ENCODE results near the gene CNTN2.

The CNTN2 gene, protein sequence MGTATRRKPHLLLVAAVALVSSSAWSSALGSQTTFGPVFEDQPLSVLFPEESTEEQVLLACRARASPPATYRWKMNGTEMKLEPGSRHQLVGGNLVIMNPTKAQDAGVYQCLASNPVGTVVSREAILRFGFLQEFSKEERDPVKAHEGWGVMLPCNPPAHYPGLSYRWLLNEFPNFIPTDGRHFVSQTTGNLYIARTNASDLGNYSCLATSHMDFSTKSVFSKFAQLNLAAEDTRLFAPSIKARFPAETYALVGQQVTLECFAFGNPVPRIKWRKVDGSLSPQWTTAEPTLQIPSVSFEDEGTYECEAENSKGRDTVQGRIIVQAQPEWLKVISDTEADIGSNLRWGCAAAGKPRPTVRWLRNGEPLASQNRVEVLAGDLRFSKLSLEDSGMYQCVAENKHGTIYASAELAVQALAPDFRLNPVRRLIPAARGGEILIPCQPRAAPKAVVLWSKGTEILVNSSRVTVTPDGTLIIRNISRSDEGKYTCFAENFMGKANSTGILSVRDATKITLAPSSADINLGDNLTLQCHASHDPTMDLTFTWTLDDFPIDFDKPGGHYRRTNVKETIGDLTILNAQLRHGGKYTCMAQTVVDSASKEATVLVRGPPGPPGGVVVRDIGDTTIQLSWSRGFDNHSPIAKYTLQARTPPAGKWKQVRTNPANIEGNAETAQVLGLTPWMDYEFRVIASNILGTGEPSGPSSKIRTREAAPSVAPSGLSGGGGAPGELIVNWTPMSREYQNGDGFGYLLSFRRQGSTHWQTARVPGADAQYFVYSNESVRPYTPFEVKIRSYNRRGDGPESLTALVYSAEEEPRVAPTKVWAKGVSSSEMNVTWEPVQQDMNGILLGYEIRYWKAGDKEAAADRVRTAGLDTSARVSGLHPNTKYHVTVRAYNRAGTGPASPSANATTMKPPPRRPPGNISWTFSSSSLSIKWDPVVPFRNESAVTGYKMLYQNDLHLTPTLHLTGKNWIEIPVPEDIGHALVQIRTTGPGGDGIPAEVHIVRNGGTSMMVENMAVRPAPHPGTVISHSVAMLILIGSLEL

DNA sequence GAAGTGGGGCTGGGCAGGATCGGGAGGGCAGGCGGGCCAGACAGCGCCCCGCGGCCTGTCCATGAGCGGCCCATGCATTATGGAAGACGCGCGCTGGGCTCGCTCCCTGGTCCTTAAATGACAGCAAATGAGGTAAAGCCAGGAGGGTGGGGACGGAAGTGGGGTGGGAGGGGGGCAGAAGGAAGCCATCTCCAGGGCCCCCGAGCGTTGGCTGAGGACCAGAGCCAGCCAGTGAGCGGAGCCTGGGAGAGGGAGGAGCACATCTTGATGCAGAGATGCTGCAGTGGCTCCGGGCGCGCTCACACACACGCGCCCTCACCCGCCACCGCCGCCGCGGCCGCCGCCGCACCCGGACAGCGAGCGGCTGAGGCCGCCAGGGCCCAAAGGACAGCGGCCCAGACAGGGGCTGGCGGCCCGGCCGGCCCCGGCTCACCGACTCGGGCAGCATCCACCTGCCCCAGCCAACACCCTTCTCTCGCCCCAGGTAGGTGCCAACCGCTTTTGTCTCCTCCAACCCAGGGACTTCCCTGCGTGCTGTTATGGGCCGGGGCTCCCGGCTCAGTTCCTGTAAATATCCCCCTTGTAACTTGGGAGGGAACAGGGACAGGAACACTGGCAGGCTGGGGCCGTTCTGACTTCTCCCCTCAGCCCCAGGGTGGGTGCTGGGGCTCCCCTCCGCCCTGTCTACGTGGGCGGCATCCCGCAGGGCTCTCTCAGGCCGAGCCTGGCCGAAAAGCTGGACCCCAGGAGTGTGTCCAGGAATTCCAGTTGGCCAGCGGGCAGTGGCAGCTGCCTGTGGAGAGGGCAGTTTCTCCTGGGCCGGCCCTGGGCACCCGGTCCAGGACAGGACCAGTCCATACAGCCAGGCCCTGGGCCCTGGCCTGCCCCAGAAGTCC, at the start of gene CNTN2:
Gene CNTN2, plus strand, starts transcription at position 302 of the 896 bp plus-strand sequence. CDS start 9,974 bp downstream, outside the sequence.
- no peak within 1 kb of the TSS for H3K4me3 Mint-ChIP-seq
- H3K4me1 Mint-ChIP-seq (ENCODE audit: low read depth), result no peaks in the 10 kb centered on the region
- peaks cover 56% of the 10 kb centered on the region for H3K27me3 Mint-ChIP-seq (ENCODE audit: low read depth)
- no peaks in the 10 kb centered on the region for H3K9me3 Mint-ChIP-seq
- no peaks in the 10 kb centered on the region for H3K36me3 Mint-ChIP-seq (ENCODE audit: low read depth)
- no peak within 1 kb of the TSS for H3K27ac Mint-ChIP-seq

DNA sequence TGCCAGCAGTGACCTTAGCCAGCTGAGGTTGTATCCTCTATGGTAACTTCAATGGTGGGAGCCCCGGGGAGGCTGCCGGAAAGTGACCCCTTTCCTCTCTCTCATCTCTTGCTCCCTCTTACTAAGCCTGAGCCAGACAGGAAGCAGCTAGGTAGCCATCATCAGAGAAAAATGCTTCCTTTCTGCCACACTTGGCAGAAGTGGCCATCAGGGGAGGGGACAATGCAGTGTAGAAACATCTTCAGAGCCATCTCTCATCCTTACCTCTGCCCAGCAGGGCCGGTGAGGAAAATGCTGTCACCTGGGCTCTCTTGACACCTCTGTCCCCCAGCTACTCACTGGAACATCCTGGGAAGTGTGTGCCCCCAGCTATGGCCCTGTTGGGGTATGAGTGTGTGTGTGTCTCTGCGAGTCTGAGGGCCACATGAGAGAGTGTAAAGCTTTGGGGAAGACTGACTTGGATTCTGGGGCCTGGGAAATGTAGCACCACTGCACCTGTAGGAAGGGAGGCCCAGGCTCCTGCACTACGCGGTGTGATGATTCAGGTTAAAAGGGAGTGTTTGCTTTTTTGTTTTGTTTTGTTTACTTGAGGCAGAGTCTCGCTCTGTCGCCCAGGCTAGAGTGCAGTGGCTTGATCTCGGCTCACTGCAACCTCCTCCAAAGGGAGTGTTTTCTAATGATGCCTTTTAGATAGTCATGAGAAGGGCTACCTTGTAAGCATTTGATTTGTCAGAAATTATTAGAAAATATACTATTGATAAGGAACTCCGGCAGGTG, 48.7 kb upstream of the CNTN2 start:
- H3K9me3 Mint-ChIP-seq, result no peaks in the 10 kb centered on the region
- H3K27me3 Mint-ChIP-seq (ENCODE audit: low read depth), result peaks cover 3% of the 10 kb centered on the region
- H3K36me3 Mint-ChIP-seq (ENCODE audit: low read depth), result no peaks in the 10 kb centered on the region
- no peak overlapping the region for H3K4me3 Mint-ChIP-seq
- no peak overlapping the region for H3K27ac Mint-ChIP-seq
- peaks cover 5% of the 10 kb centered on the region for H3K4me1 Mint-ChIP-seq (ENCODE audit: low read depth)

DNA sequence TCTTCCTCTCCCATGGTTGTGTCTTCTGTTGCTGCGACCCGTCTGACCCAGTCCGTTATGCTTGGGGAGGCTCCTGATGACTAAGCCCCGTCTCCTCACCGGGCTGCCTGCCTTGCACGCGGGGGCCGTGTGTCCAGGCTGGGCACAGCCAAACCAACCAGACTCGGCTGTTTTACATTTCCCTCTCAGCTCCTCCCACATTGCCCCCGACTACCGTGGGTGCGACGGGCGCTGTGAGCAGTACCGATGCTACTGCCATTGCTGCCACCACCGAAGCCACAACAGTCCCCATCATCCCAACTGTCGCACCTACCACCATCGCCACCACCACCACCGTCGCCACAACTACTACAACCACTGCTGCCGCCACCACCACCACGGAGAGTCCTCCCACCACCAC, 46.0 kb upstream of the CNTN2 start:
- Mint-ChIP-seq H3K4me1 (ENCODE audit: low read depth) (peaks cover 5% of the 10 kb centered on the region), H3K27me3 (ENCODE audit: low read depth) (no peaks in the 10 kb centered on the region), H3K9me3 (no peaks in the 10 kb centered on the region), H3K4me3 (no peak overlapping the region), H3K27ac (no peak overlapping the region), H3K36me3 (ENCODE audit: low read depth) (no peaks in the 10 kb centered on the region)

DNA sequence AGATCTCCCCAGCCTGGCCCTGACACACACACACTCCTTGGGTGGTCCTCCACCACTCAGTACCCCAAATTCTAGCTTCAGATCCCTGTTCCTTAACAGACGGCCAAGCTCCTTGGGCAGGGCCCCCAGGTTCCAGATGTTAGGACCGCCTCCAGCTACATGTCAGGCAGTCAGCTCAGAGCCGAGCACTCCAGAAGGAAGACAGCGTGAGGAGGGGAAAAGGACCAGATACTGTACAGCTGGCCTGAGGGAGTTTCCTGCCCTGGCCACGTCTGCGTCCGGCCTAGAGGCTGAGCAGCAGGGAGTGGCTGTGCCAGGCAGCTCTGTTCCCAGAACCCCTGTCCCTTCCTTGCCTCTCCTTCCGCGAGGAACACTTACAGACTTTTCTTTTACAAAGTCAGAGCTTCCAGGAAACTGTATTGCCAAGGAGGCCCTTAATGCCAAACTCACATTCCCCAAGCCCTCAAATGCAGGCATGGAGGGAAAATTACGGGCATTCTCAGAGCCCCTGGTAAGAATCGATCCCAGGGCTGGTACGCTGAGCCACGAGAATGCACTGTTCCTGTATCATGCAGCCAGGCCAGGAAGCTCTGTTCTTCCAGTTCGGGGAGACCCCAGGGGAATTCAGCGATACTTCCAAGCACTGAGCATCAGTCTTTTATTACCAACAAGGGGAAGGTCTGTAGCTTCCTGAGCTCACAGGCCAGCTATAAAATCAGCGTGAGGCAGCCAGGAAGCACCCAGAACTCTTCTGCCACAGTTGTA, 45.2 kb upstream of the CNTN2 start:
- Mint-ChIP-seq H3K4me1 (ENCODE audit: low read depth) (no peaks in the 10 kb centered on the region), H3K27me3 (ENCODE audit: low read depth) (no peaks in the 10 kb centered on the region), H3K36me3 (ENCODE audit: low read depth) (no peaks in the 10 kb centered on the region), H3K4me3 (no peak overlapping the region), H3K27ac (no peak overlapping the region), H3K9me3 (no peaks in the 10 kb centered on the region)

DNA sequence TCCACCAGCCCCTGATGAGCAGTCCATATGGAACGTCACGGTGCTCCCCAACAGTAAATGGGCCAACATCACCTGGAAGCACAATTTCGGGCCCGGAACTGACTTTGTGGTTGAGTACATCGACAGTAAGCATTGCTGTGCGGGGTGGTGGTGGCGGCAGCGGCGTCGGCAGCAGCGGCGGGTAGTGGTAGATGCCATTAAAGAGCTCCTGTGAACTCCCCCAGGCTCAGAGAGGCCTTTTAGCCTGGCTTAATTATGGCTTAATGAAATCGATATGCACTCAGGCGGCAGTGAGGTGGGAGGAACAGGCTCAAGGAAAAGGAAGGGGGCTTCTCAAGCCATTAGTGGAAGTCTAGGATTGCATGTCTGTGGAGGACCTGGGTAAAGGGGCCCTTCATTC, 41.9 kb upstream of the CNTN2 start:
- no peaks in the 10 kb centered on the region for H3K27me3 Mint-ChIP-seq (ENCODE audit: low read depth)
- H3K4me1 Mint-ChIP-seq (ENCODE audit: low read depth), result no peaks in the 10 kb centered on the region
- H3K9me3 Mint-ChIP-seq, result no peaks in the 10 kb centered on the region
- H3K4me3 Mint-ChIP-seq, result no peak overlapping the region
- H3K36me3 Mint-ChIP-seq (ENCODE audit: low read depth), result no peaks in the 10 kb centered on the region
- H3K27ac Mint-ChIP-seq, result no peak overlapping the region

DNA sequence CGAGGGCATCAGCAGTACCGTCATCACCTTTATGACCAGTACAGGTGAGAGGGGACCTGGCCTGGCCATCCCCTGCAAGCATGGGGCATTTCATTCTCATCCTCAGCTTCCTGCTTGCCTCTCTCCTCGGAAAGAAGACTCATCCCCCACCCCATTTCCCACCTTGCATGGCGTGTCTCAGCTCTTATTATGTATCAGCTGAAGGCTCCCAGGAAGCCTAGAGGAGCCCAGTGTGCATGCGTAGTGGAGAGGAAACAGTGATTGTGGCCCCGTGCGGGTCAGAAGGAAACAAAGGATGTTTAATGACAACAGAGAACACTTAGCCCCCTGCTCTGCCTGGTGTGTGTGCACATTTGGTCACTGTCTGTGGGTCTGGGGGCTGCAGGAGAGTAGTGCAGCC, 40.3 kb upstream of the CNTN2 start:
- Mint-ChIP-seq H3K27ac (no peak overlapping the region), H3K27me3 (ENCODE audit: low read depth) (peaks cover 3% of the 10 kb centered on the region), H3K9me3 (no peaks in the 10 kb centered on the region), H3K4me3 (no peak overlapping the region), H3K4me1 (ENCODE audit: low read depth) (no peaks in the 10 kb centered on the region), H3K36me3 (ENCODE audit: low read depth) (no peaks in the 10 kb centered on the region)

DNA sequence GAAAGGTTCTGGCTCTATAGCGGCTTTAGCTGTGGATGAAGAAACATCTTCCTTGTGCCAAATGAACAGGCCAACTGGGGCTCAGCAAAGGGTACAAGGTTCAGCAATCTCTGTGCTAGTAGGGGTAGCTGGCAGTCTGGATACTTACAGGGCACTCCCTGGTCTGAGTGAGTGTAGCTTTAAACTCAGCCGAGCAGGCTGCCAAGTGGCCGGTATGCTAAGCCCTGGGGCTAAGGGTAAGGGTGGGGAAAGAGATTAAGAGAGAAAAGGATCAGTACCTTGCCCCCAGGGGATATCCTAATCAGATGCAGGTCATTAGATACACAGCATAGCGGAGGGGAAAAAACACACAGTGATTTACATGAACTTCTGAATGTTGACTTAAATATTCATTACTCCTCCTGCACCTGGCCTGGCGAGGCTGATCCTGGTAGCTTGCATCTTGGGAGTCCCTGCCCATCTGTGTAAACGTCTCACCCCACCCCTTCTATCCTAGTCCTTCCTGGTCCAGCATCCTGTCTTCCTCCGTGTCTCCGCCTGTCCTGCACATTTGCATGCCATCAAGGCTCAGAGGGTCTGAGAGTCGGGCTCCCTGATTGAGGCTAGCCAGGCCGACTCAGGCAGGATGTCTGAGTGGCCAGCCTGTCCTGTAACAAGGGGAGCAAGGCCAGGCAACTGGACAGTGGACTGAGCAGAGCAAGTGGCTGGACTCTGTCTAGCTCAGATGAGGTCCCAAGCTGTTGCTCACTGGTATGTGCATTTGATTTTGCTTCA, 39.5 kb upstream of the CNTN2 start:
- Mint-ChIP-seq H3K4me3 (no peak overlapping the region), H3K9me3 (no peaks in the 10 kb centered on the region), H3K4me1 (ENCODE audit: low read depth) (no peaks in the 10 kb centered on the region), H3K36me3 (ENCODE audit: low read depth) (no peaks in the 10 kb centered on the region), H3K27me3 (ENCODE audit: low read depth) (peaks cover 3% of the 10 kb centered on the region), H3K27ac (no peak overlapping the region)

DNA sequence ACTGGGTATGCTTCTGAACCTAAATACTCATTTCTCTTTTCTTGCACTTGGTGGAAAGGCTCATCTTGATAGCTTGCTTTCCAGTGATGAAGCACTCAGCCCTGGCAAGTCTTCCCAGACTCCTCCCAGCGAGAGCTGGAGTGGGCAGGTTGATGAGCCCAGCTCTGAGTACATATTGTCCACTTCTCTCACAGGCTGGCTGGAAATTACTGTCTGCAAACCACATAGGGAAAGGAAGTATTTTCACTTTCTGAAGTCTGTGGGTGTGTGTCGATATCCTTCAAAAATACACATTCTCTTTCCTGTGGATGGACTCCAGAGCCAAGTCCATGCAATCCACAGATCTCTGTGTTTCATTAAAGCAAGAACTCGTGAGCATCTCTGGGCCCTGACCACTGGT, 38.7 kb upstream of the CNTN2 start:
- H3K27ac Mint-ChIP-seq, result no peak overlapping the region
- no peaks in the 10 kb centered on the region for H3K4me1 Mint-ChIP-seq (ENCODE audit: low read depth)
- no peaks in the 10 kb centered on the region for H3K9me3 Mint-ChIP-seq
- peaks cover 3% of the 10 kb centered on the region for H3K27me3 Mint-ChIP-seq (ENCODE audit: low read depth)
- no peaks in the 10 kb centered on the region for H3K36me3 Mint-ChIP-seq (ENCODE audit: low read depth)
- H3K4me3 Mint-ChIP-seq, result no peak overlapping the region

DNA sequence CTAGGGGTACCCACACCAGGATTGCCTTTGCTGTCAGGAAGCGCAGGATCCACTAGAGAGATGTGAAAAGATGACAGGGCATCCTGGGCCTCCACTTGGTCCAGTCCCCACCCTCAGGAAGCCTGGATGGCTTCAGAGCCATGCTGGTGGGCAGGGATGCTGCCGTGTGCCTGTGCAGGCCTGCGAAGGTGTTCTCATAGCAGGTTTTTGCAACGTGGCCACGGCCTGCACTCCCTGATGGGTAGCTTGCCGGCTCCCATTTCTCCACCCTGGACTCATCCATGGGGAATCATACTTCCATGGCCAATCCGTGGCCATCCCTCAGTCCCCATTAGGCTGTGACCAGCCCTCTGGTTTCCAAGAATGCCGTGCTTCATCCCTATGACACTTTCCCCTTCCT, 34.1 kb upstream of the CNTN2 start:
- Mint-ChIP-seq H3K4me1 (ENCODE audit: low read depth) (no peaks in the 10 kb centered on the region), H3K4me3 (no peak overlapping the region), H3K9me3 (no peaks in the 10 kb centered on the region), H3K27ac (no peak overlapping the region), H3K27me3 (ENCODE audit: low read depth) (peaks cover 3% of the 10 kb centered on the region), H3K36me3 (ENCODE audit: low read depth) (no peaks in the 10 kb centered on the region)

DNA sequence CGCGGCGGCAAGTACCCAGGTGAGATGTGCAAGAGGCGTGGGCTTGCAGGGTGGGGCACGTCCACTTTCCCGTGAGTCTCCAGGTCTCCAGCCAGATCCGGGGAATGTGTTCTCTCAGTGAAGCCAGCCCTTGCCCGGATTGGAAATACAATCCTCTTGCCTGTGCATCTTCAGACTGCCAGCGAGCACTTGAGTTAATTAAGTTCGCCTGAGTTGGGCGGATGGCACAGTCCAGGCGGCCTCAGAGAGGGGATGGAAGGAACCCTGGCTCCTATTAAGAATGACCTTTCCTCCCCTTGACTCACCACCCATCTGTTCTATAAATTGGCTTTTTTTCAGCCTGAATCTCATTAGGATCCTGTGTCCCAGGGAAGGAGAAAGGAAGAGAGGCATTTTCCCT, 33.3 kb upstream of the CNTN2 start:
- Mint-ChIP-seq H3K36me3 (ENCODE audit: low read depth) (no peaks in the 10 kb centered on the region), H3K4me3 (no peak overlapping the region), H3K27ac (no peak overlapping the region), H3K9me3 (no peaks in the 10 kb centered on the region), H3K27me3 (ENCODE audit: low read depth) (peaks cover 3% of the 10 kb centered on the region), H3K4me1 (ENCODE audit: low read depth) (no peaks in the 10 kb centered on the region)

DNA sequence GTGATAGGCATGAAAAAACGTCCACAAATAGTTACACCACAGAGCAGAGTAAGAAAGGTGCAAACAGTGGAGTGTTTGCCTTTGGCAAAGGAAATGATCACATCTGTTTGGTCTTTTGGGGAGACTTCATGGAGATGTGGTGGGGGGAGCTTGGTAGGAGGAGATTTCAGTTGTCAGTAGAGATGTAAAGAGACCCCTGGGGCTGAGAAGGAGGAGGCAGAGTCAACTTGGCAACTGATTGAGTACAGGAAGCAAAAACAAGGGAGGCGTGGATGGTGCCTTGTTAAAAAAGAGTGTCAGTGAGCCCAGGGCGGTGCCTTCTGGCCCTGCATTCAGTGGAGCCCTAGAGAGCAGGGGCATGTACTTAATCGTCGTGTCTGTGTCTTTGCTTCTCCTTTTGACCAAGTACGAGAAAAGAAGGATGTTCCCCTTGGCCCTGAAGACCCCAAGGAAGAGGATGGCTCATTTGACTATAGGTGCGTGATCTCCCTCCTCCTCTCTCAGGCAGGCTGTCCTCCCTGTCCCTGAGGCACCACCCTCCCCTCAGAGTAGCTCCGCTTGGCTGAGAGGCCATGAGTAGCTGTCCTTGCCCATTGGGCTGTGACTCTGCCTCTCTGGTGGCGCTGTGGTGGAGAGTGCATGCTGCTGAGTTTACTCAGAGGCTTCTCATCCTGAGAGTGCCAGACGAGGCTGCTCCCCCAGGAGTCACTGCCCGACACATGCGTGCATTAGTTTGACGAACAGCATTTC, 30.4 kb upstream of the CNTN2 start:
- H3K9me3 Mint-ChIP-seq, result no peaks in the 10 kb centered on the region
- H3K4me3 Mint-ChIP-seq, result no peak overlapping the region
- no peaks in the 10 kb centered on the region for H3K27me3 Mint-ChIP-seq (ENCODE audit: low read depth)
- H3K4me1 Mint-ChIP-seq (ENCODE audit: low read depth), result no peaks in the 10 kb centered on the region
- no peaks in the 10 kb centered on the region for H3K36me3 Mint-ChIP-seq (ENCODE audit: low read depth)
- no peak overlapping the region for H3K27ac Mint-ChIP-seq

Data from T-helper 1 cell treated with Interleukin-12 subunit alpha and Interleukin-12 subunit beta and Interleukin-4 antibody, amounts not matched to agents 30 μg/mL and 1 μg/mL, for 36 hours (primary cell).